BJ (cell line): ENCODE data around the gene STAT5A. TPM values are rescaled to one million over a fixed set of nuclear protein-coding genes. Genes with fewer than 3 reads are reported as not detected.
"Not testable (repeated sequence)": the region's sequence is repeated elsewhere in the genome, so short reads cannot be mapped to it uniquely, and the experiment has no call there.

Experiments used
- CTCF ChIA-PET: fragments of 350-600 bp; formaldehyde crosslinking; extraction: SDS; loops from one replicate; lab custom pipeline; 2021; ENCODE audit warnings: antibody characterized with exemption, inconsistent platforms; lab: Yijun Ruan, JAX
- POLR2A ChIA-PET: fragments of 300-600 bp; sonication (Branson Sonifier 250); formaldehyde crosslinking; extraction: SDS; loops from one replicate; lab custom pipeline; 2021; ENCODE audit warnings: antibody characterized with exemption; lab: Charles Lee
- DNase-seq: peaks from one replicate; pipeline ENCODE4 v3.0.0-alpha.2; 2011; ENCODE audit warnings: low read depth
- H3K27me3 ChIP-seq: 2 replicates; pipeline ENCODE4 v1.6.0; 2011; ENCODE audit warnings: low read length; ENCODE audit not compliant: control insufficient read depth, insufficient read depth
- H3K36me3 ChIP-seq: 2 replicates; pipeline ENCODE4 v1.5.1; 2011; ENCODE audit warnings: low read length; ENCODE audit not compliant: control insufficient read depth, insufficient read depth
- H3K4me3 ChIP-seq: 2 replicates; pipeline ENCODE4 v1.5.1; 2011; ENCODE audit warnings: low read depth, mild to moderate bottlenecking, control low read depth, low read length
- polyA plus RNA-seq: library from polyadenylated mRNA; depleted of rRNA; stranded (reverse); fragments of >200 nt; gene quantifications from 2 replicates; pipeline ENCODE4 v1.2.3, GENCODE V29; 2011
- TF ChIP-seq, protein P1 (sequence below): IDR thresholded peaks from 2 replicates; pipeline ENCODE4 v1.5.1; 2011; ENCODE audit warnings: low read depth, mild to moderate bottlenecking, control low read depth, inconsistent platforms, low read length, moderate library complexity; ENCODE audit not compliant: insufficient read depth

The STAT5A gene
- polyA plus RNA-seq, 1 experiment = 17.2 TPM

- ChIA-PET CTCF (interaction anchor here (1.8 to 2.0 kb wide), 2 partner anchors 10 to 226 kb away, joined by 5 to 7 read pairs; no protein-coding TSS in a partner anchor), POLR2A (no interaction called here)
- DNase-seq = no peak
- Histone ChIP-seq H3K27me3 (no peaks in the 10 kb centered on the region; the same call in 1 of the 2 replicates), H3K4me3 (no peak overlapping the region), H3K36me3 (peaks cover 4% of the 10 kb centered on the region)
- TF ChIP-seq, protein P1, sequence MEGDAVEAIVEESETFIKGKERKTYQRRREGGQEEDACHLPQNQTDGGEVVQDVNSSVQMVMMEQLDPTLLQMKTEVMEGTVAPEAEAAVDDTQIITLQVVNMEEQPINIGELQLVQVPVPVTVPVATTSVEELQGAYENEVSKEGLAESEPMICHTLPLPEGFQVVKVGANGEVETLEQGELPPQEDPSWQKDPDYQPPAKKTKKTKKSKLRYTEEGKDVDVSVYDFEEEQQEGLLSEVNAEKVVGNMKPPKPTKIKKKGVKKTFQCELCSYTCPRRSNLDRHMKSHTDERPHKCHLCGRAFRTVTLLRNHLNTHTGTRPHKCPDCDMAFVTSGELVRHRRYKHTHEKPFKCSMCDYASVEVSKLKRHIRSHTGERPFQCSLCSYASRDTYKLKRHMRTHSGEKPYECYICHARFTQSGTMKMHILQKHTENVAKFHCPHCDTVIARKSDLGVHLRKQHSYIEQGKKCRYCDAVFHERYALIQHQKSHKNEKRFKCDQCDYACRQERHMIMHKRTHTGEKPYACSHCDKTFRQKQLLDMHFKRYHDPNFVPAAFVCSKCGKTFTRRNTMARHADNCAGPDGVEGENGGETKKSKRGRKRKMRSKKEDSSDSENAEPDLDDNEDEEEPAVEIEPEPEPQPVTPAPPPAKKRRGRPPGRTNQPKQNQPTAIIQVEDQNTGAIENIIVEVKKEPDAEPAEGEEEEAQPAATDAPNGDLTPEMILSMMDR = no peak
These were observed 12.7 kb downstream of the STAT5A start for GRCh38 chr17:42301022-42301421.

- H3K27me3 ChIP-seq = no peaks in the 10 kb centered on the region; the same call in 1 of the 2 replicates
- no peak overlapping the region for H3K4me3 ChIP-seq
- H3K36me3 ChIP-seq = peaks cover 6% of the 10 kb centered on the region
- no peak for DNase-seq
- TF ChIP-seq, protein P1 = no peak
- ChIA-PET CTCF (interaction anchor here (0.6 to 1.5 kb wide), 3 partner anchors 9 to 223 kb away, joined by 3 read pairs; no protein-coding TSS in a partner anchor), POLR2A (no interaction called here)
These were observed 15.4 kb downstream of the STAT5A start for GRCh38 chr17:42303694-42304093.

DNA sequence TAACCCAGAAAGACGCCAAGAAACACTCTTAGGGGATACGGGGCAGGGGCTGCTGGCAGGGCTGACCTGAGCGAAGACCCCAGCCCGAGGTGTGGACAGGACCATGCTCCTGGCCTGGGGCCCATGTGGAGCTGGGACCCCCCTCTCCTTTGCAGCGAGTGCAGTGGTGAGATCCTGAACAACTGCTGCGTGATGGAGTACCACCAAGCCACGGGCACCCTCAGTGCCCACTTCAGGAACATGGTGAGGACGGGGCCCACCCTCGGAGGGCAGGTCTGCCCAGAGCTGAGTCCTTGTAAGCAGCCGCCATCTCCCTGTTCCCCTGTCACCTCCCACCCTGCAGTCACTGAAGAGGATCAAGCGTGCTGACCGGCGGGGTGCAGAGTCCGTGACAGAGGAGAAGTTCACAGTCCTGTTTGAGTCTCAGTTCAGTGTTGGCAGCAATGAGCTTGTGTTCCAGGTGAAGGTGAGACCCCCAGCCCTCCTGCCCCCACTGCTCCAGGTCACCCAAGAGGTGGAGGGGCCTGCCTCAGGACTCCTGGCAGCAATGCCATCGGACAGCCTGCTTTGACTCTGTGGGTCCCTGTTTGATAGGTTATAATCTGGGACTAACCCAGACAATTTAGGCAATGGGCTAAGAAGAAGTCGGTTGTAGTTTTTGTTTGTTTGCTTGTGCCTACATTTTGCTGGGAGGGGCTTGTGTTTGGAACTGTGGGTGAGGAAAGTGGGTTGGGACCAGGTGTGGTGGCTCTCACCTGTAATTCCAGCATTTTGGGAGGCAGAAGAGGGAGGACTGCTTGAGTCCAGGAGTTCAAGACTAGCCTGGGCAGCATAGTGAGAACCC is 16.1 kb downstream of the STAT5A start:
- POLR2A ChIA-PET = no interaction called here
- no peaks in the 10 kb centered on the region; the same call in 1 of the 2 replicates for H3K27me3 ChIP-seq
- no peak overlapping the region for H3K4me3 ChIP-seq
- TF ChIP-seq, protein P1 = no peak
- H3K36me3 ChIP-seq = peaks cover 6% of the 10 kb centered on the region
- no peak for DNase-seq
- CTCF ChIA-PET = interaction anchor here (1.2 to 1.5 kb wide), 2 partner anchors 8 to 222 kb away, joined by 3 read pairs; no protein-coding TSS in a partner anchor

DNA sequence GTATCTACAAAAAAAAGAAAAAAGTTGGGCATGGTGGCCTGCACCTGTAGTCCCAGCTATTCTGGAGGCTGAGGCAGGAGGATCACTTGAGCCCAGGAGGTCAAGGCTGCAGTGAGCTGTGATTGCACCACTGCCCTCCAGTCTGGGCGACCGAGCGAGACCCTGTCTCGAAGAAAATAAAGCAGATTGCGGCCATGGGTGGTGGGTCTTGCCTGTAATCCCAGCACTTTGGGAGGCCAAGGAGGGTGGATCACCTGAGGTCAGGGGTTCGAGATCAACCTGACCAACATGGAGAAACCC is 16.7 kb downstream of the STAT5A start:
- H3K4me3 ChIP-seq, CTCF ChIA-PET, POLR2A ChIA-PET, H3K27me3 ChIP-seq, DNase-seq, H3K36me3 ChIP-seq: not testable (repeated sequence)

DNA sequence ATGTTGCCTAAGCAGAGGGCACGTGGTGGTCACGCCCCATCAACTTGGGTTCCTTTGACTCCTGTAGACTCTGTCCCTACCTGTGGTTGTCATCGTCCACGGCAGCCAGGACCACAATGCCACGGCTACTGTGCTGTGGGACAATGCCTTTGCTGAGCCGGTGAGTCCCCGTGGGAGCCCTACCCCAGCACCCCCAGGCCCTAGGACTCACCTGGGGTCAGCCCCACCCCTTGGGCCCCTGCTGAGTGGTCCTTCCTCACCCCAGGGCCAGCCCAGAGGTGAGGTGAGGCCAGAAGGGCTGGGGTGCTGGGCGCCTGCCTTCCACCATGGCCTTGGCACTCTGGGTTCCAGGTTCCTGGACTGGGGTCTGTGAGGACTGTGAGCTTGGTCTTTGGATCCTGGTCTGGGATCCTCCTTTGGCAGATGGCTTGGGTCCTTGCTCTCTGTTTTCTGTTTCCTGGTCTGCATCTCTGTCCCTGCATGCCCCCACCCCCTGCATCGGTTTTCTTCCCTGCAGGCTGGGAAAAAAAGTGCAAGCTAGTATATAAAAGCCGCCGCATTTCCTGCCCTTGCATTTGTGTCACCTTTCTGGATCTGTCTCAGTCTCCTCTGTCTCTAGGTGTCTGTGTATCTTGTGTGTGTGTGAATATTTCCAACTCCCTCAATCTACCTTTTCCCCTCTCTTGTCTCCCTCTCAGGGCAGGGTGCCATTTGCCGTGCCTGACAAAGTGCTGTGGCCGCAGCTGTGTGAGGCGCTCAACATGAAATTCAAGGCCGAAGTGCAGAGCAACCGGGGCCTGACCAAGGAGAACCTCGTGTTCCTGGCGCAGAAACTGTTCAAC is 17.5 kb downstream of the STAT5A start:
- ChIA-PET CTCF (interaction anchor here (0.9 kb wide), 1 partner anchor 222 kb away, joined by 3 read pairs; no protein-coding TSS in a partner anchor), POLR2A (no interaction called here)
- H3K4me3 ChIP-seq = no peak overlapping the region
- H3K36me3 ChIP-seq = peaks cover 11% of the 10 kb centered on the region
- TF ChIP-seq, protein P1 = no peak
- DNase-seq = no peak
- H3K27me3 ChIP-seq = no peaks in the 10 kb centered on the region; the same call in 1 of the 2 replicates
